Vagina (tissue), 2 donors: ENCODE measurements around the gene CLPTM1L.

Source experiments
- POLR2A ChIP-seq, 2 donors: fragments of 450-650 bp; IDR thresholded peaks; one replicate each; pipeline ENCODE4 v1.6.1; 2017; ENCODE audit warnings: antibody characterized with exemption in 2 of 2, mild to moderate bottlenecking in 2 of 2, moderate library complexity in 2 of 2
- POLR2AphosphoS5 ChIP-seq, 2 donors: sonication (generic); formaldehyde crosslinking; IDR thresholded peaks; one replicate each; pipeline ENCODE4 v1.9.0; 2017; ENCODE audit warnings: antibody characterized with exemption in 2 of 2, mild to moderate bottlenecking in 2 of 2, low read depth in 1 of 2; ENCODE audit not compliant: insufficient read depth in 1 of 2
- TF ChIP-seq, protein P1 (sequence below), 3 experiments: fragments of 450-650 bp in 2 of 3; fragments of 200-600 bp in 1 of 3; sonication (generic) in 1 of 3; IDR thresholded peaks; one replicate each; pipeline ENCODE4 v1.5.1; 2017 to 2019; ENCODE audit warnings: antibody characterized with exemption in 3 of 3, mild to moderate bottlenecking in 2 of 3, moderate library complexity in 2 of 3

DNA sequence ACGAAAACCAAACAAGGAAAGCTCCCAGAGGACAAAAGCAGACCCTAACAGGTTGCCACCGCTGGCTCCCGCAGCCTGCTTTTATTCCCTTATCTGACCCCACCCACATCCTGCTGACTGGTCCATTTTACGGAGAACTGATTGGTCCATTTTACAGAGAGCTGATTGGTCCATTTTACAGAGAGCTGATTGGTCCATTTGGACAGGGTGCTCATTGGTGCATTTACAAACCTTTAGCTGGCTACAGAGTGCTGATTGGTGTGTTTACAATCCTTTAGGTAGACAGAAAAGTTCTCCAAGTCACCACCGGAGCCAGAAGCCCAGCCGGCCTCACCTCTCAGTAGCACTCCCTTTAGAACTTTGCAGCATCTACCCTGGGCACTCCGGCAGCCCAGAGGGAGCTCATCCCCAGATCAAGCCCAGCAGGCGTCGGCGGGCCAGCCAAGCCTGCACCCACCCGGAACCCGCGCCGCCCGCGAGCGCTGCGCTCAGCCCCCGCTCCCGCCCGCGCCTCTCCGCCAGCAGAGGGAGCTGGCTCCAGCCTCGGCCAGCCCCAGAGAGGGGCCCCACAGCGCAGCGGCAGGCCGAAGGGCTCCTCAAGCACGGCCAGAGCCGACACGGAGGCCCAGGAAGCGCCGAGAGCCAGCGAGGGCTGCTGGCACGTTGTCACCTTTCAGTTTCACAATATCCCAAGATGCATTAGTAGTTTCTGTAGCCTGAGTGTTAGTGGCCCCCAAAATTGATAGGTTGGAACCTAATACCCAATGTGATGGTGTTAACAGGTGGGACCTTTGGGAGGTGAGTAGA lies 35.3 kb upstream of the CLPTM1L start:
- TF ChIP-seq, protein P1, sequence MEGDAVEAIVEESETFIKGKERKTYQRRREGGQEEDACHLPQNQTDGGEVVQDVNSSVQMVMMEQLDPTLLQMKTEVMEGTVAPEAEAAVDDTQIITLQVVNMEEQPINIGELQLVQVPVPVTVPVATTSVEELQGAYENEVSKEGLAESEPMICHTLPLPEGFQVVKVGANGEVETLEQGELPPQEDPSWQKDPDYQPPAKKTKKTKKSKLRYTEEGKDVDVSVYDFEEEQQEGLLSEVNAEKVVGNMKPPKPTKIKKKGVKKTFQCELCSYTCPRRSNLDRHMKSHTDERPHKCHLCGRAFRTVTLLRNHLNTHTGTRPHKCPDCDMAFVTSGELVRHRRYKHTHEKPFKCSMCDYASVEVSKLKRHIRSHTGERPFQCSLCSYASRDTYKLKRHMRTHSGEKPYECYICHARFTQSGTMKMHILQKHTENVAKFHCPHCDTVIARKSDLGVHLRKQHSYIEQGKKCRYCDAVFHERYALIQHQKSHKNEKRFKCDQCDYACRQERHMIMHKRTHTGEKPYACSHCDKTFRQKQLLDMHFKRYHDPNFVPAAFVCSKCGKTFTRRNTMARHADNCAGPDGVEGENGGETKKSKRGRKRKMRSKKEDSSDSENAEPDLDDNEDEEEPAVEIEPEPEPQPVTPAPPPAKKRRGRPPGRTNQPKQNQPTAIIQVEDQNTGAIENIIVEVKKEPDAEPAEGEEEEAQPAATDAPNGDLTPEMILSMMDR (IDR thresholded peaks at IDR 0.05): peak in 2 of 3 experiments; percentile 24 to 56
- no peak for TF ChIP-seq POLR2A (IDR thresholded peaks at IDR 0.05)
- no peak for TF ChIP-seq POLR2AphosphoS5 (IDR thresholded peaks at IDR 0.05; ENCODE audit: insufficient read depth in 1 of 2, low read depth in 1 of 2)
